A549 treated with AZD9567 at 1 μM for 4 hours (cell line): ENCODE data around the gene NSDHL. TPM values are rescaled to one million over a fixed set of nuclear protein-coding genes. Genes with fewer than 3 reads are reported as not detected.

ENCODE experiments used
- total RNA-seq: library from RNA; stranded (reverse); fragments of 200-300 nt; extraction: Qiagen RNA extraction; gene quantifications from 5 replicates; pipeline ENCODE4 v1.2.3, GENCODE V29; 2022; ENCODE audit not compliant: insufficient read depth

Gene NSDHL
- 43.7 to 45.5 TPM (median 45.0 TPM) in 5 replicates for total RNA-seq

DNA sequence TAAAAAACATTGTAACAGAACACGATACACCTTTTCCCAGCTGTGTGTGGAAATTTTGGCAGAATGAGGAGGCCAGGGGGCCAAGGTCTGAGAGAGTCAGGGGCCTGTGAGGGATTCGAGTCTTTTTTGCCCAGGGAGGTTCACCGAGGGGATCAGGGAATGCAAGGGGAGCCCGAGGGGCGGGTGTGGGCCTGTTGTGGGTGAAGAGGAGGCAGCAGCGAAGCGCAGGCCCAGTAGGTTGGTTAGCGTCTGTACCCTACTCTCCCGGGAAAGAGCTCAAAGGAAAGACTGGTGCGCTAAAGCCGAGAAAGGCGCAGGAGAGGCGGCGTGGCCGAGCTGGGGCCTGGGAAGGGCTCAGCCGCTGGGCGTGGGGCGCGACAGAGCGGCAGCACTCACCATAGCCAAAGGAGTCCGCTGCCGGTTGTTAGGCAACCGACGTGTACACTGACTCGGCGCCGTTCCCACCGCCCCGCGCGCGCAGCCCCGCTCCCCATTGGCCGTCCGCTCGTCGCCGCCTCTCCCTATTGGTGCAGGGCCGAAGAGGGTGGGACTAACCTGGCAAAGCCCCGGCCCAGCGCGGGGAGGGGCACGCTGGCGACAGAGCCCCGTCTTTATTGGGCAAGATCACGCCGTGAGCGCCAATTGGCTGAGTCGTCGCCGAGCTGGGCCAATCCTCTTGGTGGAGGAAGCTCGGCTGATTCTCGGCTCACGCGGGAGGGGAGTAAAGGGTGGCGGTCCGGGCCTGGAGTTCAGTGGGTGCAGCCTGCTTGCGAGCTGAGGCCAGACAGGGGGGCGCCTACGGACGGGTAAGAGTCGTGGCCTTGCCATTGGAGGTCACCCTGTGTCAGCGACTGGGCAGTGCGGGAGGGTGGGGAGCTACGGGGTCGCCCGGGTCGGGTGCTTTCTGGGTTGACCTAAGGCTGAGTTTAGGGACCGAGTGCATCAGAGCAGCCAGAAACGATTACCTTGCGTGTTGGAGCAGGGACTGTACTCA is at the start of gene NSDHL, which contains the start of gene CETN2:
TSS of gene NSDHL (plus strand) at position 752 of the 994 bp plus-strand sequence. CDS start 15,262 bp downstream, outside the sequence.
TSS of gene CETN2 (minus strand) at position 446 of the 994 bp plus-strand sequence. CDS start at position 399, 47 bp downstream.

DNA sequence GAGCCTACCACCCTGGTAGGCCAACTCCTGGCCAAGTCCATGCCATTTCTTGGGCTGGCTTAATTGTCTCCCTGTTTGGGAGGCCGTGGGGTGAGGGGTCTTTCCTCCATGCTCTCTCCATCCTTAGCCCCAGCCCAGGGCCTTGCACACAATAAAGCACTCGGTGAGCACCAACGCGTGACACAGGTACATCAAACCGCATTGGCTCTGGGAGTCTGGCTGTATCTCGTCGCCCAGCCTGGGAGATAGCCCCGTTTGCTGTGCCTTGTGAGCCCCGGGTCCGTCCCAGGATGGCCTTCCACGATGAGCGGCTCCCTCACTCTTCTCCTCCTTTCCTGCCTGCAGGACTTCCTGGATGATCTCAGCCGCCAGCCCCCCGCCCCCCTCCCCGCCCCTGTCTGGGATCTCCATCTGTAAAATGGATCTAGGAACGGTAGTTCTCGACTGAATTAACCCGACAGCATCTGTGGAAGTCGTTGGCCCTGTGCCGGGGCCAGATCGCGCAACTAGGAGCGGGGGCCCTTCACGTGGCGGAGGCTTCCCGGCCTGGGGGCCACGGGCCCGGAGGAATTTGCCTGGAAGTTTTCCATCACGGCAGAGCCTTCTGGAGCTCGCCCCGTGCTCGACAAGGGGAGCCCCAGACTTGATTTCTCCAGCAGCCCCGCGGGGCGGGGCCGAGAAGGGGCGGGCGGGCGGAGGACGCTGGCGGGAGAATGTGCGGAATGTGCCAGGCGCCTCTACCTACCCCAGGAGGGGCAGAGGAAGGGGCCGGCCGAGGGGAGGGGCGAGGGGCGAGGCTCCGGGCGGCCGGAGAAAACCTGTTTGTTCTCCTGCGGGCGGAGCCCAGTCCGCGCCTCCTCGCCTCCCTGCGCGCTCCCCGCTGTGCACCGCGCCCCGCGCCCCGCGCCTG is 66.6 kb downstream of the NSDHL start, which contains the start of gene ZNF185:
TSS of gene ZNF185 (plus strand) at position 846 of the 910 bp plus-strand sequence. CDS start 16,423 bp downstream, outside the sequence.

Other genes starting within 250 kb of the NSDHL start
- 0.15 to 0.24 TPM (median 0.19 TPM) in 4 of 5 replicates, not detected in the other for gene GABRQ, start 193.2 kb upstream of the NSDHL start, total RNA-seq
- 2.8 to 10.3 TPM (median 3.1 TPM) in 5 replicates for gene MAGEA3, start 132.3 kb upstream of the NSDHL start, total RNA-seq
- gene CSAG2, start 121.8 kb upstream of the NSDHL start, total RNA-seq = not detected in 5 replicates
- gene MAGEA2B, start 116.4 kb upstream of the NSDHL start, total RNA-seq = 0.32 TPM in 1 of 5 replicates, not detected in the others
- 0.22 to 0.45 TPM (median 0.33 TPM) in 4 of 5 replicates, not detected in the other for gene CSAG1, start 97.3 kb upstream of the NSDHL start, total RNA-seq
- 0.09 to 0.18 TPM (median 0.13 TPM) in 4 of 5 replicates, not detected in the other for gene MAGEA12, start 97.3 kb upstream of the NSDHL start, total RNA-seq
- gene MAGEA2, start 77.2 kb upstream of the NSDHL start, total RNA-seq = 0.05 to 0.09 TPM in 2 of 5 replicates, not detected in the others
- gene CSAG3, start 71.8 kb upstream of the NSDHL start, total RNA-seq = not detected in 5 replicates
- gene MAGEA6, start 61.4 kb upstream of the NSDHL start, total RNA-seq = 10.9 to 13.8 TPM (median 12.8 TPM) in 5 replicates
- gene CETN2, start 306 bp upstream of the NSDHL start, total RNA-seq = 70.3 to 87.6 TPM (median 75.6 TPM) in 5 replicates
- 6.9 to 10.5 TPM (median 7.7 TPM) in 5 replicates for gene ZNF185, start 67.0 kb downstream of the NSDHL start, total RNA-seq
- gene PNMA5, start 163.1 kb downstream of the NSDHL start, total RNA-seq = not detected in 5 replicates
- 0.13 to 0.20 TPM (median 0.16 TPM) in 4 of 5 replicates, not detected in the other for gene PNMA3, start 225.4 kb downstream of the NSDHL start, total RNA-seq
- 4.2 to 7.8 TPM (median 4.7 TPM) in 5 replicates for gene PNMA6A, start 241.4 kb downstream of the NSDHL start, total RNA-seq